ENCODE results near the gene KLK1. TPM values are rescaled to one million over a fixed set of nuclear protein-coding genes. Genes with fewer than 3 reads are reported as not detected.

The KLK1 gene
- total RNA-seq, 6 experiments from 2014 or later: not detected

- peaks cover 4% of the 10 kb centered on the region; the same call in 1 of the 2 replicates for H3K9me3 Mint-ChIP-seq
- H3K27ac Mint-ChIP-seq: peak overlapping the region; percentile 26; the same call in 1 of the 2 replicates
- peak overlapping the region; percentile 35; the same call in 1 of the 2 replicates for H3K4me3 Mint-ChIP-seq
- DNase-seq: no peak
- no peak for TF ChIP-seq CTCF (IDR thresholded peaks at IDR 0.05)
- H3K4me1 Mint-ChIP-seq (ENCODE audit: low read depth): peaks cover 21% of the 10 kb centered on the region
- peaks cover 19% of the 10 kb centered on the region for H3K36me3 Mint-ChIP-seq (ENCODE audit: low read depth)
- H3K27me3 Mint-ChIP-seq (ENCODE audit: insufficient read depth): peaks cover 11% of the 10 kb centered on the region
These were observed 22.5 kb downstream of the KLK1 start for GRCh38 chr19:50801107-50801506.

GRCh38 chr19:50799547-50799851, 24.1 kb downstream of the KLK1 start:
- Mint-ChIP-seq H3K9me3 (peaks cover 3% of the 10 kb centered on the region; the same call in 1 of the 2 replicates), H3K4me3 (no peak overlapping the region), H3K36me3 (ENCODE audit: low read depth) (peaks cover 19% of the 10 kb centered on the region), H3K27me3 (ENCODE audit: insufficient read depth) (peaks cover 7% of the 10 kb centered on the region), H3K4me1 (ENCODE audit: low read depth) (peaks cover 17% of the 10 kb centered on the region), H3K27ac (no peak overlapping the region)
- no peak for TF ChIP-seq CTCF (IDR thresholded peaks at IDR 0.05)
- no peak for DNase-seq

- TF ChIP-seq CTCF (IDR thresholded peaks at IDR 0.05): no peak
- peaks cover 4% of the 10 kb centered on the region for H3K27me3 Mint-ChIP-seq (ENCODE audit: insufficient read depth)
These were observed 24.7 kb downstream of the KLK1 start for GRCh38 chr19:50798659-50799546.

GRCh38 chr19:50797781-50798658, 25.6 kb downstream of the KLK1 start:
- Mint-ChIP-seq H3K27ac (no peak overlapping the region), H3K36me3 (ENCODE audit: low read depth) (peaks cover 6% of the 10 kb centered on the region; the same call in 1 of the 2 replicates), H3K4me1 (ENCODE audit: low read depth) (peaks cover 16% of the 10 kb centered on the region), H3K9me3 (no peaks in the 10 kb centered on the region), H3K27me3 (ENCODE audit: insufficient read depth) (peaks cover 8% of the 10 kb centered on the region), H3K4me3 (no peak overlapping the region)
- DNase-seq: no peak
- TF ChIP-seq CTCF (IDR thresholded peaks at IDR 0.05): no peak

More at GRCh38 chr19:50798659-50799546, 24.7 kb downstream of the KLK1 start:
- Mint-ChIP-seq H3K4me1 (ENCODE audit: low read depth) (peaks cover 17% of the 10 kb centered on the region), H3K4me3 (no peak overlapping the region), H3K27ac (no peak overlapping the region), H3K36me3 (ENCODE audit: low read depth) (peaks cover 14% of the 10 kb centered on the region), H3K9me3 (no peaks in the 10 kb centered on the region)
- no peak for DNase-seq

- TF ChIP-seq CTCF (IDR thresholded peaks at IDR 0.05): no peak
- Mint-ChIP-seq H3K4me1 (ENCODE audit: low read depth) (peaks cover 10% of the 10 kb centered on the region), H3K27ac (no peak overlapping the region), H3K4me3 (no peak overlapping the region), H3K27me3 (ENCODE audit: insufficient read depth) (peaks cover 8% of the 10 kb centered on the region; the same call in 1 of the 2 replicates), H3K36me3 (ENCODE audit: low read depth) (peaks cover 6% of the 10 kb centered on the region; the same call in 1 of the 2 replicates), H3K9me3 (no peaks in the 10 kb centered on the region)
- DNase-seq: no peak
These were observed 26.2 kb downstream of the KLK1 start for GRCh38 chr19:50797429-50797780.

Measured in HFFc6 (cell line).